HEK293T (cell line): ENCODE measurements around the gene RGSL1.

ENCODE experiments used
- CTCF ChIA-PET: fragments of 350-600 bp; formaldehyde crosslinking; extraction: SDS; loops from one replicate; lab custom pipeline; 2021; ENCODE audit warnings: antibody characterized with exemption, inconsistent platforms; lab: Yijun Ruan, JAX
- POLR2A ChIA-PET: fragments of 350-600 bp; formaldehyde crosslinking; extraction: SDS; loops from one replicate; lab custom pipeline; 2020; ENCODE audit warnings: antibody characterized with exemption, inconsistent platforms; lab: Yijun Ruan, JAX
- DNase-seq: peaks from one replicate; pipeline ENCODE4 v3.0.0; 2012; ENCODE audit warnings: mixed read lengths; ENCODE audit errors: extremely low spot score
- ARNT ChIP-seq: fragments of 450-650 bp; IDR thresholded peaks from 2 replicates; pipeline ENCODE4 v1.6.1; 2017; ENCODE audit warnings: mild to moderate bottlenecking
- BHLHE40 ChIP-seq: fragments of 450-650 bp; IDR thresholded peaks from 2 replicates; pipeline ENCODE4 v1.6.1; 2016; ENCODE audit warnings: mild to moderate bottlenecking, moderate library complexity, borderline replicate concordance
- CTBP1 ChIP-seq: fragments of 450-650 bp; IDR thresholded peaks from 2 replicates; pipeline ENCODE4 v1.6.1; 2016; ENCODE audit warnings: borderline replicate concordance
- ELF4 ChIP-seq: fragments of 450-650 bp; IDR thresholded peaks from 2 replicates; pipeline ENCODE4 v1.6.1; 2017; ENCODE audit warnings: antibody characterized with exemption
- FOXA1 ChIP-seq: fragments of 450-650 bp; IDR thresholded peaks from 2 replicates; pipeline ENCODE4 v1.6.1; 2016; ENCODE audit warnings: mild to moderate bottlenecking
- FOXK2 ChIP-seq: fragments of 450-650 bp; IDR thresholded peaks from 2 replicates; pipeline ENCODE4 v1.6.1; 2016; ENCODE audit warnings: mild to moderate bottlenecking
- FOXM1 ChIP-seq: fragments of 450-650 bp; IDR thresholded peaks from 2 replicates; pipeline ENCODE4 v1.6.1; 2017; ENCODE audit warnings: mild to moderate bottlenecking, borderline replicate concordance
- HDGF ChIP-seq: fragments of 450-650 bp; IDR thresholded peaks from 2 replicates; pipeline ENCODE4 v1.6.1; 2017; ENCODE audit warnings: antibody characterized with exemption, borderline replicate concordance
- L3MBTL2 ChIP-seq: fragments of 450-650 bp; conservative IDR thresholded peaks from 2 replicates; pipeline ENCODE4 v1.6.1; 2016; ENCODE audit warnings: mild to moderate bottlenecking
- LEF1 ChIP-seq: fragments of 450-650 bp; IDR thresholded peaks from 2 replicates; pipeline ENCODE4 v1.6.1; 2017; ENCODE audit warnings: mild to moderate bottlenecking, borderline replicate concordance
- NFRKB ChIP-seq: fragments of 450-650 bp; IDR thresholded peaks from 2 replicates; pipeline ENCODE4 v1.6.1; 2016; ENCODE audit warnings: mild to moderate bottlenecking, moderate library complexity
- SP1 ChIP-seq: fragments of 450-650 bp; IDR thresholded peaks from 2 replicates; pipeline ENCODE4 v1.6.1; 2017
- SUZ12 ChIP-seq: fragments of 450-650 bp; IDR thresholded peaks from 2 replicates; pipeline ENCODE4 v1.6.1; 2016; ENCODE audit warnings: mild to moderate bottlenecking
- TARDBP ChIP-seq: fragments of 450-650 bp; IDR thresholded peaks from 2 replicates; pipeline ENCODE4 v1.6.1; 2016
- ZNF384 ChIP-seq: fragments of 450-650 bp; IDR thresholded peaks from 2 replicates; pipeline ENCODE4 v1.6.1; 2016
- TF ChIP-seq, protein P1 (sequence below): fragments of 450-650 bp; IDR thresholded peaks from 2 replicates; pipeline ENCODE4 v1.6.1; 2016

The RGSL1 gene

DNA sequence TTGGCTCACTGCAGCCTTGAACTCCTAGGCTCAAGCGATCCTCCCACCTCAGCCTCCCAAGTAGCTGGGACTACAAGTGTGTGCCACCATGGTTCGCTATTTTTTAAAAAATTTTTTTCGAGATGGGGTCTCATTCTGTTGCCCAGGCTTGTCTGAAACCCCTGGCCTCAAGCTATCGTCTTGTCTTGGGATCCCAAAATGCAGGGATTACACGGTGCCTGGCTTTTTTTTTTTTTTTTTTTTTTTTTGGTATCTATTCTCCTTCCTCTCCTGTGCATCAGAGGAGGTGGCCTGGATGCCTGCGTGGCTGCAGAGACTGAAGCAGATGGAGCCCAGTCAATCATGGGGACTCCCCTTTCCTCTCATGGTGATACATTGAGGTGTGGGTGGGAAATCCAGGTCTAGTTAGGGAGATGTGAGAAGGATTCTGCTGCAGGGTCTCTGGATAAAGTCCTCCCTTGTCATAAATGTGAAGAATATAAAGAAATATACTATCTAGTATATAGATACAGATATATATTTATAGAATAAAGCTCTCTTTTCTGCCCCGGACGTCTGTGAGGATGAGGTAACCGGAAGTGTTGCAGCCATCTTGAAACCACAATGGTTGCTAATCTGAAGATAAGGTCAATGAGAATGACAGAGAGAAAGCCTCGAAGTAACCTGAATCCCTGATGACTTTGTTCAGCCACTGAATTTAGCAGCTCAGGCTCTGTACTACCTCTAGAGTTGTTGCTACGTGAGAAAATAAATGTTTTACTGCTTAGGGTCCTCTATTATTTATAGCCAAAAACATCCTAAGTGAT is 19.5 kb upstream of the RGSL1 start:
- TF ChIP-seq SUZ12 (no peak), LEF1 (no peak), FOXA1 (no peak), ARNT (no peak), L3MBTL2 (no peak), FOXM1 (no peak), ELF4 (no peak), SP1 (no peak), CTBP1 (no peak), BHLHE40 (no peak), FOXK2 (no peak), TARDBP (no peak)
- no peak for DNase-seq
- ChIA-PET CTCF (no interaction called here), POLR2A (no interaction called here)

DNA sequence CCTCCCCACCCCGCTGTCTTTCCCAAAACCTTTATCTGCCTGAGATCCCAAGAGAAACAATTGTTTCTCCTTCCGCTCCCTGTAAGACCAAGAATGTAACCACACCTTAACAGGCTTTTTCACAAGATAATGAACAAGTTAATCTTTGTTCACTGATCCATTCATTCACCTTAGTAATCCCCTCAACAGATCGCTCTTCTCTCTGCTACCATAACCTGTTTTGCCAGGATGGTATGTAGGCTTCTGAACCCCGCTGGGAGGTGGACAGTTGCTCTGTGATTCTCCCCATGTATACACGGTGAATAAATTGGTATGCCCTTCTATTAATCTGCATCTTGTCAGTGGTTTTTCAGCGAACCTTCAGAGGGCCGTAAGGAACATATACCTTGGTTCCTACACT is 18.7 kb upstream of the RGSL1 start:
- ChIA-PET CTCF (no interaction called here), POLR2A (no interaction called here)
- TF ChIP-seq L3MBTL2: no peak
- TF ChIP-seq HDGF: no peak
- TF ChIP-seq ZNF384: no peak
- TF ChIP-seq SUZ12: no peak
- no peak for TF ChIP-seq FOXM1
- no peak for TF ChIP-seq BHLHE40
- TF ChIP-seq NFRKB: no peak
- TF ChIP-seq LEF1: no peak
- TF ChIP-seq SP1: no peak
- TF ChIP-seq, protein P1, sequence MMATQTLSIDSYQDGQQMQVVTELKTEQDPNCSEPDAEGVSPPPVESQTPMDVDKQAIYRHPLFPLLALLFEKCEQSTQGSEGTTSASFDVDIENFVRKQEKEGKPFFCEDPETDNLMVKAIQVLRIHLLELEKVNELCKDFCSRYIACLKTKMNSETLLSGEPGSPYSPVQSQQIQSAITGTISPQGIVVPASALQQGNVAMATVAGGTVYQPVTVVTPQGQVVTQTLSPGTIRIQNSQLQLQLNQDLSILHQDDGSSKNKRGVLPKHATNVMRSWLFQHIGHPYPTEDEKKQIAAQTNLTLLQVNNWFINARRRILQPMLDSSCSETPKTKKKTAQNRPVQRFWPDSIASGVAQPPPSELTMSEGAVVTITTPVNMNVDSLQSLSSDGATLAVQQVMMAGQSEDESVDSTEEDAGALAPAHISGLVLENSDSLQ: no peak
- TF ChIP-seq FOXA1: no peak
- no peak for TF ChIP-seq FOXK2
- TF ChIP-seq ARNT: no peak
- TF ChIP-seq TARDBP: no peak
- TF ChIP-seq CTBP1: no peak
- TF ChIP-seq ELF4: no peak
- no peak for DNase-seq

DNA sequence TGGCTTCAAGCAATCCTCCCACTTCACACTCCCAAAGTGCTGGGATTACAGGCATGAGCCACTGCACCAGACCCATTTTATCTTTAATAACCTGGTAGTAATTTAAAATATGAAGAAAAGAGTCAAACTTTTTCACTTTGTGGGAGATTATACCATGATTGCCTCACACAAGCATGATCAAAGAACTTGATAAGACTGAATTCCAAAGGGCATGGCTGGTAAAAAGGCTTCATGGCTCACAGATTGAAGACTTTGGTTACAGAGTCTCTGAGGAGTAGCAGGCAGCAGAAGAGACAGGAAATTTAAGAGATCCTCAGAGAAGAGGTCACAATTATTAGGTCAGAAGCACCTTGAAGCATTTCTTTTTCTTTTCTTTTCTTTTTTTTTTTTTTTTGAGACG is 16.4 kb upstream of the RGSL1 start:
- no peak for DNase-seq
- TF ChIP-seq ARNT (no peak), SUZ12 (no peak), NFRKB (no peak), FOXA1 (no peak), FOXM1 (no peak), FOXK2 (no peak), L3MBTL2 (no peak), CTBP1 (no peak), HDGF (no peak), BHLHE40 (no peak), TARDBP (no peak), ZNF384 (no peak), SP1 (no peak)
- TF ChIP-seq, protein P1: no peak
- ChIA-PET CTCF (no interaction called here), POLR2A (no interaction called here)

DNA sequence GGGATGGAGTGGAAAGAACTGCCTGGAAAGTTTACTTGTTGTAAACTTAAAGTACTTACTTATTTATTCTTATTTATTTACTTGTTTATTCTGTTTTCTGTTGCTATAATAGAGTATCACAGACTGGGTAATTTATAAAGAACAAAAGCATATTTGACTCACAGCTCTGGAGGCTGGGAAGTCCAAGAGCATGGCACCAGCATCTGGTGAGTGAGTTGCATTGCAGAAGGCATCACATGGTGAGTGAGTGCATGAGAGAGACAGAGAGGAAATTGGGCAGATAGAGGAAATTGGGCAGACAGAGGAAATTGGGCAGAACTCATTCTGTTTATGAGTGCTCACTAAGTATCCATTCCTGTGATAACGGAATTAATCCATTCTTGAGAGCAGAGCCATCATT is 11.6 kb upstream of the RGSL1 start:
- TF ChIP-seq SUZ12 (no peak), L3MBTL2 (no peak), FOXM1 (no peak), SP1 (no peak), CTBP1 (no peak), ZNF384 (no peak)
- no peak for DNase-seq
- ChIA-PET POLR2A (no interaction called here), CTCF (no interaction called here)

DNA sequence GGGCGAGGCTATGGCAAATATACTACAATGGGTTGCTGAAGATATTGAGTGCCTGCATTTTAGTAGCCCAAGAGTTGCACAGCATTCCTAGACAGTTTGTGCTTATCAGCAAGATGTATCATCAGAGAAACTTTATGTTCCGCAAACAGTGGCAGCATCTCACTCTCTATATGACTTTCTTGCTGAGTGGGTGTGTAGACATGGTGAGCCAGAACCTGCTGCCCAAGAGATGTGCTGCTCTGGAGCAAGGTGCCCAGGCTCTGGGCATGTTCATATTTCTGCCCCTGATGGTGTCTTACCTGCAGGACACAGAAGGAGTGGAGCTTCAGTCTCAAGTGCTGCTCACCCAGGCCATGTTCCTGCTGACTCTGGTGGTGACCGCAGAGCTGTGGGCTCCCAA is 8.2 kb upstream of the RGSL1 start:
- ChIA-PET CTCF (no interaction called here), POLR2A (no interaction called here)
- DNase-seq: no peak
- TF ChIP-seq ARNT: no peak
- TF ChIP-seq SP1: no peak
- TF ChIP-seq FOXK2: no peak
- TF ChIP-seq ELF4: no peak
- no peak for TF ChIP-seq CTBP1
- no peak for TF ChIP-seq TARDBP
- TF ChIP-seq FOXA1: no peak
- no peak for TF ChIP-seq L3MBTL2
- no peak for TF ChIP-seq NFRKB
- no peak for TF ChIP-seq HDGF
- no peak for TF ChIP-seq FOXM1
- TF ChIP-seq, protein P1: no peak
- no peak for TF ChIP-seq LEF1
- TF ChIP-seq ZNF384: no peak
- TF ChIP-seq BHLHE40: no peak
- no peak for TF ChIP-seq SUZ12

DNA sequence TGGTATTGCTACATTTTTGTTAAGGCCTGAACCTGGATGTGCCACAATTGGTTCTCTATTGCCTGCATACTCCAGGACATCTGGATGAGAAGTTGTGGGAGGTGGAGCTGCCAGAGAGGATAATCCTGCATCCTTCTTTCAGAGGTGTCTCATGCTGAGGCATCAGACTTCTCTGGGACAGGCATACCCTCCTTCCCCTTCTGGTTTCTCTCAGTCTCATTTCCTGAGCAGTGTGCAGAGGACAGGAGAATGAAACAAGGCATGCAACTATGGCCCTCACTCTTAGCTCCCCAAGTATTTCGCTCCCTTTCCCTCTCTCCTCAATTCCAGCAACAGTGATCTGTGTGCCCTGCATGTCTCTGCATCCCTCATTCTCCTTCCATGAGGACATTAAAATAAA is 7.6 kb upstream of the RGSL1 start:
- POLR2A ChIA-PET: no interaction called here
- TF ChIP-seq FOXA1 (no peak), L3MBTL2 (no peak), BHLHE40 (no peak), FOXM1 (no peak), FOXK2 (no peak), TARDBP (no peak), SP1 (no peak), CTBP1 (no peak), HDGF (no peak), LEF1 (no peak), ELF4 (no peak), SUZ12 (no peak)
- DNase-seq: no peak
- CTCF ChIA-PET: interaction anchor here (1.2 kb wide), 1 partner anchor 341 kb away, joined by 3 read pairs; no protein-coding TSS in a partner anchor
